H4 (cell line): ENCODE results near the gene RABL2B. TPM values are rescaled to one million over a fixed set of nuclear protein-coding genes. Genes with fewer than 3 reads are reported as not detected.
"Not testable (repeated sequence)": the region's sequence is repeated elsewhere in the genome, so short reads cannot be mapped to it uniquely, and the experiment has no call there.

Source experiments
- DNase-seq: peaks from one replicate; pipeline ENCODE4 v3.0.0-alpha.2; 2015; ENCODE audit warnings: low spot score
- total RNA-seq: library from RNA; depleted of rRNA; stranded (reverse); fragments of >200 nt; shearing (Covaris generic); gene quantifications from 2 replicates; pipeline ENCODE4 v1.2.3, GENCODE V29; 2014; rRNA removed

RABL2B gene
- total RNA-seq: 6.7 and 10.1 TPM in 2 replicates

GRCh38 chr22:50783033-50783879, at the start of gene RABL2B:
Gene RABL2B (minus strand): TSS chr22:50783636. CDS start chr22:50782294, 1,342 bp downstream.
- DNase-seq: peak; percentile 71

DNA sequence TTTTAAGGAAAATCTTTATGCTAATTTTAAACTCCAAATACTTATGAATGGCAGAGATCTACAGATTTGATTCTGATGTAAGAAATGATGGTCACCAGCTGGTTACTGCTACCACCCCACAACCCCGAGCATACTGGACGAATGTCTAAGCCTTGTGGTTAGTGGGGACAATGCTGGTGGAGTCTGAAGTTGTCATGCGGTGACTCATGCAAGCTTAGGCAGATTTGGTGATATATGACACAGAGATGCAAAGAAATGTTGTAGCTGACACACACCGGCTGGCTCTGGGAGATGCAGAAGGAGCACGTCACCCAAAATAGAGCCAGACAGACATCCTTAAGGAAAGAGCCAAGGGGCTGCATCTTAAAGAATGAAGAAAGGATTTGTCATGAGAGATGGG, 3.5 kb upstream of the RABL2B start:
- not testable (repeated sequence) for DNase-seq

- not testable (repeated sequence) for DNase-seq
Observed at GRCh38 chr22:50785289-50785688, 1.9 kb upstream of the RABL2B start.

DNA sequence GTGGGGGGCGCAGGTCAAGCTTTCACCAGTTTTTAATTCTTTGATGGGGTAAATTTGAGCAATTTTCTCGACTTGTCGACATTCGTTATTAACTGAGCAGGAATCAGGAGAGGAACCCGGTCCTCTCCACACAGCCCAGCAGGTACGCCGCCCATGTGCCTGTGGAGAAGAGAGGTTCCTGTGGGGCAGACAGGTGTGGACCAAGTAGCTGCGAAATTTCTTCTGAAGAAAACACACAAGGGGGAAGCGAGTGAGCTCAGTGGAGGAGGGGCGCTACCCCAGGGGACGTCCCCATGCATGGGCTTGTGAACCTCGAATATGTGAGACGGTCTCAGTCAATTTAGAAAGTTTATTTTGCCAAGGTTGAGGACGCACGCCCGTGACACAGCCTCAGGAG, 442 bp upstream of the RABL2B start:
- DNase-seq: not testable (repeated sequence)

DNA sequence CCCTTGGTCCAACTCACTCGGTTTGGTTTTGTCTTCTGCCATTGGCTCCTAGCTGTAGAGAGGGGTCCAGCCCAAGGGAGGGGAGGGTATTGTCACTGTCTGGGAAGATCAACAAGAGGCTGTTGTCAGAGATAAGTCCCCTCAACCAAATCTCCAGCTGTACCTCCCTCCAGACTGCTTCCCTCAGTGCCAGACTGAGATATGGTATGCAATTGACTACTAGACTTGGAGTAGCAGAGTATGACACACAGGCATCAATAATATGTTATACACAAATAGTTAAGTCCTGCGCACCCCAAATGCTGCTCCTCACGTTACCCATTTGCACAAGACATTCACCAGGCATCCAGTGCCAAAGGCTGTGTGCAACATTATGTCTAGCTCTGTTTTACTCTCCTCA, 1.2 kb downstream of the RABL2B start:
- DNase-seq: not testable (repeated sequence)

DNA sequence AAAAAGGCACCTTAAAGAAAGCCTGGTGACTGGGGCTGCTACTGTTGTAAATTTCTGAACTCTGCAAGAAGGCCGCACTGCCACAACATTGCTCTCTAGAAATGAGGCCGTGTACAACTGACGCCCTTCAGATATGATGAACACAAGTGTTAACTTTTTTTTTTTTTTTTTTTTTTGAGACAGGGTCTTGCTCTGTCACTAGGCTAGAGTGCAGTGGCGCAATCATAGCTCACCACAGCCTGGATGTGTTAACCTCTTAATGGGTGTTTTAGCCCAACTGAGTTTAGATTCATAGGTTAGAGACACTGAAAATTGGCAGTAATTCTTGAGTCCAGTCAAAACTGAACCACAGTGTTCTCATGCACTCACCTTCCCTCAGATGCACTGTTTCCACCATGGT, 3.2 kb downstream of the RABL2B start:
- DNase-seq: not testable (repeated sequence)

DNA sequence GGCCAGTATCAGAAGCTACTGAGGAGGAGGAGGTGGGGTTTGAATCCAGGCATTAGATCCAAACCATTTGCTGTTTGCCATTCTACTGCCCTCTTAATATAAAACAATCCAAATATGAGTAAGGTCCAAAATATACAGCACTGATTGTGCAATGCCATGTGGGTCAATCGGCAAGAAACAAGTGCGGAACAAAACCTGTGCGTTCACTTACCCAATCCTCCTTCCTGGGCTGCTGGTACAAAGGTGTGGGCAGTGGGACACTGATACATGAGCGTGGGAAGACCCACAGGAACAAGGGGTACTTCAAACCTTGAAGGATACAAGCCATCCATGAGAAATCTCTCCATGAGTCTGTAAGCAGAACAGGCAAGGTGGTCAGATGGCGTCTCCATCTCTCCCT, 5.8 kb downstream of the RABL2B start:
- not testable (repeated sequence) for DNase-seq

- DNase-seq: peak; percentile 31
Observed at GRCh38 chr22:50775132-50775531, 8.3 kb downstream of the RABL2B start.

DNA sequence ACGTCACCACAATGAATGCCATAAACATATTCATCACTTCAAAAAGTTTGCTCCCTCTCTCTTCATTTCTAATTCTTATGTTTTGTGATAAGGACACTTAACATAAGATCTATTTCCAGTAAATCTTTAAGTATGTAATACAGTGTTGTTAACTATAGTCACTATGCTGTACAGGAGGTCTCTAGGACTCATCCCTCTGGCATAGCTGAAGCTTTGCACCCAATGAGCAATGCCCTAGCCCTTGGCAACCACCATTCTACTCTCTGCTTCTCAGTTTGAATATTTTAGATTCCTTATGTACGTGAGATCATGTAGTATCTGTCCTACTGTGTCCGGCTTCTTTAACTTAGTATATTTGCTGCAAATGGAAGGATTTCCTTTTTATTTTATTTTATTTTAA, 19.1 kb downstream of the RABL2B start:
- DNase-seq: not testable (repeated sequence)

- not testable (repeated sequence) for DNase-seq
Observed at GRCh38 chr22:50761829-50762228, 21.6 kb downstream of the RABL2B start.

GRCh38 chr22:50759597-50760341, 23.7 kb downstream of the RABL2B start:
- peak; percentile 58 for DNase-seq

GRCh38 chr22:50756949-50757491, 26.4 kb downstream of the RABL2B start:
- not testable (repeated sequence) for DNase-seq

GRCh38 chr22:50756406-50756805, 27.0 kb downstream of the RABL2B start:
- not testable (repeated sequence) for DNase-seq

DNA sequence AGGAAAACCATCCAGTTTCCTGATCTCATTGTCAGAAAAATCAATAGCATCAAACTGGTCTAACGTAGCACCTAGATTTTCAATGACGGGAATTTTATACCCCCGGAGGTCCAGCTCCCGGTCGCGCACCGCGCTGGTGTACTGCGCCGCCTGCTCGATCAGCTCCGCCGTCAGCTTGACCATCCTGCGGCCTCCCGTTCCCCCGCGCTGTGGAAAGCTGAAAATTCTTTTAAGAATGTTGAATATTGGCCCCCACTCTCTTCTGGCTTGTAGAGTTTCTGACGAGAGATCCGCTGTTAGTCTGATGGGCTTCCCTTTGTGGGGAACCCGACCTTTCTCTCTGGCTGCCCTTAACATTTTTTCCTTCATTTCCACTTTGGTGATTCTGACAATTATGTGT, 28.2 kb downstream of the RABL2B start:
- DNase-seq: not testable (repeated sequence)

DNA sequence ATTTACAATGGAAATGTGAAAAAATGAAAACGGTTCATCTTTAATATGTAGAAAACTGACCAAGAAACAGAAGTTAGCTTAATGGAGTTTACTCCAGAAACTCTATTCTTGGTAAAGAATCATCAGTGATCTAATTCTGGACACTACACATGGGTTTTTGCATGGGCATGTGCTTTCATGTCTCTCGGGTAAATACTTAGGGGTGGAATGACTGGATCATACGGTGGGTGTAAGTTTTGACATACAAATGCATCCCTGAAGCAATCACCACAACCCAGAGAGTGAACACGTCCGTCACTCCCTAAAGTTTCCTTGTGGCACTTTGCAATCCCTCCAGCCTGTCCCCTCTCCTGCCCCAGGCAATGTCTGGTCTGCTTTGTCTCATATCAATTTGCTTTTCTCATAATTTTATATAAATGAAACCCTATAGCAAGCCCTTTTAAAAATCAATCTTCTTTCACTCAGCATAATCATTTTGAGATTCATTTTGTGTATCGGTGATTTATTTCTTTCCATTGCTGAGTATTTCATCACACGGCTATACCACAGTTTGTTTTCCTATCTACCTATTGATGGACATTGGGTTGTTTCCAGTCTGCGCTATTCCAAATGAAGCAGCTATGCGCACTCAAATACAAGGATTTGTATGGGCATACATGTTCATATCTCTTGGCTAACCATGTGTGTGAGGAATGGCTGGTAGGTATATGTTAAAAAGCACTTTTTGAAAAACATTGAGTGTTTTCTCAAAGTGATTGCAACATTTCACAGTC, 33.9 kb downstream of the RABL2B start:
- not testable (repeated sequence) for DNase-seq

DNA sequence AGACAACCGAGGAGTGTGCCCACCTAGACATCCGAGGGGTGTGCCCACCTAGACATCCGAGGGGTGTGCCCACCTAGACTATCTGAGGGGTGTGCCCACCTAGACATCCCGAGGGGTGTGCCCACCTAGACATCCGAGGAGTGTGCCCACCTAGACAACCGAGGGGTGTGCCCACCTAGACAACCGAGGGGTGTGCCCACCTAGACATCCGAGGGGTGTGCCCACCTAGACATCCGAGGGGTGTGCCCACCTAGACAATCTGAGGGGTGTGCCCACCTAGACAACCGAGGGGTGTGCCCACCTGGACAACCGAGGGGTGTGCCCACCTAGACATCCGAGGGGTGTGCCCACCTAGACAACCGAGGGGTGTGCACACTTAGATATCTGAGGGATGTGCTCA, 34.8 kb downstream of the RABL2B start:
- not testable (repeated sequence) for DNase-seq

- not testable (repeated sequence) for DNase-seq
Observed at GRCh38 chr22:50747521-50747920, 35.9 kb downstream of the RABL2B start.

DNA sequence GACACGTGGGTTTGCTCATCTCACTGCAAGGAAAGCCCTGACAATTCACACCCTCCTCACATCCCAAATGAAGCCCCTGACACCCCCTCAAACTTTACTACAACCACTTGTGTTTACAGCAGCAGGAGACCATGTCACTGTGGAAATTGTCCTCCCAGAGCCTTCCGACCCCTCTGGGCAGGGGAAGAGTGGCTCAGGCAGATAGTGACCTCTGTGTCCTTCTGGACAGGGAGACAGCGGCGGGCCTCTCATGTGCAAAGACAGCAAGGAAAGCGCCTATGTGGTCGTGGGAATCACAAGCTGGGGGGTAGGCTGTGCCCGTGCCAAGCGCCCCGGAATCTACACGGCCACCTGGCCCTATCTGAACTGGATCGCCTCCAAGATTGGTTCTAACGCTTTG, 39.0 kb downstream of the RABL2B start:
- not testable (repeated sequence) for DNase-seq

DNA sequence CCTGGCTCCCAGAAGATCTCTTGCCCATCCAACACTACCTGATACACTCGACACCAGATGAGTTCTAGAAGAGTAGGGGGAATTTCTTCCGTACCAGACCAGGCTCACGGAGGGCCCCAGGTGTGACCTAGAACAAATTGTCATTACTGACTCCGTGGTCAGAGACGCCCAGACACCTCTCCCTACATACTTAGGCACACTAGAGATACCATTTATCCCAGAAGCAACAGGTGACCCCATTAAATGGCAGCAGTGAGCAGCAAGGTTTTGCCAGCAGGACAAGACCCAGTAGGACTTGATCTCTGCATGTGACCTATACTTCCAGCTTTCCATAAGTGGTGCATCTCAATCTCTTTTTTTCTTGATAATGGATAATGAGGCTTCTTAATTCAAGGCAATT, 42.7 kb downstream of the RABL2B start:
- DNase-seq: not testable (repeated sequence)

- no peak for DNase-seq
Observed at GRCh38 chr22:50739894-50740293, 43.5 kb downstream of the RABL2B start.

GRCh38 chr22:50739279-50739691, 44.2 kb downstream of the RABL2B start:
- no peak for DNase-seq
